Measurements from ENCODE around the gene SYP.

Gene SYP

GRCh38 chrX:49197543-49198087, 2.4 kb downstream of the SYP start:
- no peak for FAIRE-seq
- DNase-seq (ENCODE audit: insufficient read length, low spot score) = no peak
- TF ChIP-seq SPI1 (IDR thresholded peaks at IDR 0.05; ENCODE audit: low read depth, low read length) (no peak), POLR2AphosphoS5 (IDR thresholded peaks at IDR 0.05; ENCODE audit: low read depth, low read length) (no peak), TAF1 (IDR thresholded peaks at IDR 0.05; ENCODE audit: low read depth, low read length) (no peak), PAX5 (IDR thresholded peaks at IDR 0.05; ENCODE audit: insufficient read depth, low read length, severe bottlenecking) (no peak), POU2F2 (IDR thresholded peaks at IDR 0.05; ENCODE audit: low read depth, low read length) (no peak), POLR2A (IDR thresholded peaks at IDR 0.05; ENCODE audit: low read depth, low read length) (no peak)

GRCh38 chrX:49193542-49193964, 6.4 kb downstream of the SYP start:
- TF ChIP-seq SPI1 (IDR thresholded peaks at IDR 0.05; ENCODE audit: low read depth, low read length) = no peak
- TF ChIP-seq POLR2AphosphoS5 (IDR thresholded peaks at IDR 0.05; ENCODE audit: low read depth, low read length) = no peak
- TF ChIP-seq PAX5 (IDR thresholded peaks at IDR 0.05; ENCODE audit: insufficient read depth, low read length, severe bottlenecking) = no peak
- TF ChIP-seq POLR2A (IDR thresholded peaks at IDR 0.05; ENCODE audit: low read depth, low read length) = no peak
- TF ChIP-seq TAF1 (IDR thresholded peaks at IDR 0.05; ENCODE audit: low read depth, low read length) = no peak
- TF ChIP-seq POU2F2 (IDR thresholded peaks at IDR 0.05; ENCODE audit: low read depth, low read length) = no peak
- FAIRE-seq = no peak
- DNase-seq (ENCODE audit: insufficient read length, low spot score) = no peak

- DNase-seq (ENCODE audit: insufficient read length, low spot score) = no peak
- TF ChIP-seq TAF1 (IDR thresholded peaks at IDR 0.05; ENCODE audit: low read depth, low read length) (no peak), POLR2AphosphoS5 (IDR thresholded peaks at IDR 0.05; ENCODE audit: low read depth, low read length) (no peak), PAX5 (IDR thresholded peaks at IDR 0.05; ENCODE audit: insufficient read depth, low read length, severe bottlenecking) (no peak), POLR2A (IDR thresholded peaks at IDR 0.05; ENCODE audit: low read depth, low read length) (no peak), SPI1 (IDR thresholded peaks at IDR 0.05; ENCODE audit: low read depth, low read length) (no peak), POU2F2 (IDR thresholded peaks at IDR 0.05; ENCODE audit: low read depth, low read length) (no peak)
Observed at GRCh38 chrX:49192722-49193328, 7.2 kb downstream of the SYP start.

GRCh38 chrX:49191574-49192011, 8.4 kb downstream of the SYP start:
- FAIRE-seq (no peak), DNase-seq (ENCODE audit: insufficient read length, low spot score) (no peak)
- no peak for TF ChIP-seq POLR2A (IDR thresholded peaks at IDR 0.05; ENCODE audit: low read depth, low read length)
- TF ChIP-seq TAF1 (IDR thresholded peaks at IDR 0.05; ENCODE audit: low read depth, low read length) = no peak
- no peak for TF ChIP-seq POU2F2 (IDR thresholded peaks at IDR 0.05; ENCODE audit: low read depth, low read length)
- no peak for TF ChIP-seq SPI1 (IDR thresholded peaks at IDR 0.05; ENCODE audit: low read depth, low read length)
- no peak for TF ChIP-seq POLR2AphosphoS5 (IDR thresholded peaks at IDR 0.05; ENCODE audit: low read depth, low read length)
- TF ChIP-seq PAX5 (IDR thresholded peaks at IDR 0.05; ENCODE audit: insufficient read depth, low read length, severe bottlenecking) = no peak

More at GRCh38 chrX:49192722-49193328, 7.2 kb downstream of the SYP start:
- FAIRE-seq = peak; percentile 91

GRCh38 chrX:49190821-49191573, 9.0 kb downstream of the SYP start:
- DNase-seq (ENCODE audit: insufficient read length, low spot score) = peak; percentile 66
- TF ChIP-seq SPI1 (IDR thresholded peaks at IDR 0.05; ENCODE audit: low read depth, low read length) = no peak
- TF ChIP-seq POLR2AphosphoS5 (IDR thresholded peaks at IDR 0.05; ENCODE audit: low read depth, low read length) = peak; percentile 56
- no peak for TF ChIP-seq POU2F2 (IDR thresholded peaks at IDR 0.05; ENCODE audit: low read depth, low read length)
- TF ChIP-seq POLR2A (IDR thresholded peaks at IDR 0.05; ENCODE audit: low read depth, low read length) = peak; percentile 40; the same call in 1 of the 2 replicates
- TF ChIP-seq PAX5 (IDR thresholded peaks at IDR 0.05; ENCODE audit: insufficient read depth, low read length, severe bottlenecking) = no peak
- TF ChIP-seq TAF1 (IDR thresholded peaks at IDR 0.05; ENCODE audit: low read depth, low read length) = peak; percentile 40; the same call in 1 of the 2 replicates
- peak; percentile 100 for FAIRE-seq

- FAIRE-seq (no peak), DNase-seq (ENCODE audit: insufficient read length, low spot score) (no peak)
- no peak for TF ChIP-seq POLR2A (IDR thresholded peaks at IDR 0.05; ENCODE audit: low read depth, low read length)
- no peak for TF ChIP-seq POU2F2 (IDR thresholded peaks at IDR 0.05; ENCODE audit: low read depth, low read length)
- no peak for TF ChIP-seq SPI1 (IDR thresholded peaks at IDR 0.05; ENCODE audit: low read depth, low read length)
- TF ChIP-seq POLR2AphosphoS5 (IDR thresholded peaks at IDR 0.05; ENCODE audit: low read depth, low read length) = no peak
- no peak for TF ChIP-seq TAF1 (IDR thresholded peaks at IDR 0.05; ENCODE audit: low read depth, low read length)
- no peak for TF ChIP-seq PAX5 (IDR thresholded peaks at IDR 0.05; ENCODE audit: insufficient read depth, low read length, severe bottlenecking)
Observed at GRCh38 chrX:49189606-49190005, 10.4 kb downstream of the SYP start.

- no peak for TF ChIP-seq POU2F2 (IDR thresholded peaks at IDR 0.05; ENCODE audit: low read depth, low read length)
- TF ChIP-seq POLR2A (IDR thresholded peaks at IDR 0.05; ENCODE audit: low read depth, low read length) = no peak
- TF ChIP-seq PAX5 (IDR thresholded peaks at IDR 0.05; ENCODE audit: insufficient read depth, low read length, severe bottlenecking) = no peak
- TF ChIP-seq TAF1 (IDR thresholded peaks at IDR 0.05; ENCODE audit: low read depth, low read length) = no peak
- TF ChIP-seq SPI1 (IDR thresholded peaks at IDR 0.05; ENCODE audit: low read depth, low read length) = no peak
- TF ChIP-seq POLR2AphosphoS5 (IDR thresholded peaks at IDR 0.05; ENCODE audit: low read depth, low read length) = no peak
- no peak for DNase-seq (ENCODE audit: insufficient read length, low spot score)
- no peak for FAIRE-seq
Observed at GRCh38 chrX:49188468-49189076, 11.4 kb downstream of the SYP start.

GRCh38 chrX:49187526-49187925, 12.5 kb downstream of the SYP start:
- DNase-seq (ENCODE audit: insufficient read length, low spot score) = no peak
- no peak for FAIRE-seq

More at GRCh38 chrX:49187526-49187925, 12.5 kb downstream of the SYP start:
- TF ChIP-seq POLR2AphosphoS5 (IDR thresholded peaks at IDR 0.05; ENCODE audit: low read depth, low read length) (no peak), SPI1 (IDR thresholded peaks at IDR 0.05; ENCODE audit: low read depth, low read length) (no peak), POLR2A (IDR thresholded peaks at IDR 0.05; ENCODE audit: low read depth, low read length) (no peak), POU2F2 (IDR thresholded peaks at IDR 0.05; ENCODE audit: low read depth, low read length) (no peak), PAX5 (IDR thresholded peaks at IDR 0.05; ENCODE audit: insufficient read depth, low read length, severe bottlenecking) (no peak), TAF1 (IDR thresholded peaks at IDR 0.05; ENCODE audit: low read depth, low read length) (no peak)
